ENCODE results near the gene ABLIM2.

The ABLIM2 gene

DNA sequence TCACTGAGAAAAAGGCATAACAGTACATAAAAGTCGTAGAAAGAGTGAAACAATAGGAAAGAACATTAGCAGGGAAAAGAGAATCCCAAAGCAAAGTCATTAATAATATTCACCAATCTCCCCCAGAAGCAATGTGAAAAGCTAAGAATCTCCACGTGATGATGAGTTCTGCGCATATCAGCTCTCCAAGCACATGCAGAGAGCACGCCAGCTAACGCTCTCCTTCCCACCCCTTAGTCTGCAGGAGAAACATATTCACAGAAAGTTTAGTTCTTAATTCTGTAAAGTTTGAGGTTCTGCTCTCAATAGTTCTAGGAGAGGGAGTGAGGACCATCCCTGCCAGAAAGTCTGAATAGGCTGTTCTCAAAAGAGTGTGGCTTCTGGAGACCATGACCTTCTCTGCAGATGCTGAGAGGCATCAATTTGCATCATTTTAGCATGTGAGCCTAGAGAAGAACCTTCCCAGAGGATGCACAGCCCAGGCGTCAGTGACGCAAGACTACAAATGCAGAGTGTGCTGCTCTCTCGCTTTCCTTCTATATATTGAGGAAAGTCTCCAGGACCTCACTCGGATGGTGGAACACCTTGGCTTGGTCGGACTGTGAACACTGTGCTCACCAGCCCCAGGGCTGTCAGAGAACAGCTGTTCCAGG is 167.7 kb downstream of the ABLIM2 start:
- Histone ChIP-seq H3K36me3 (ENCODE audit: insufficient read depth, low read length) (no peaks in the 10 kb centered on the region), H3K9ac (ENCODE audit: low read depth, low read length) (no peak overlapping the region), H3K4me1 (ENCODE audit: insufficient read depth, low read length) (peaks cover 5% of the 10 kb centered on the region), H3K9me3 (ENCODE audit: control insufficient read depth, insufficient read depth, low read length) (no peaks in the 10 kb centered on the region; the same call in 1 of the 2 replicates)

DNA sequence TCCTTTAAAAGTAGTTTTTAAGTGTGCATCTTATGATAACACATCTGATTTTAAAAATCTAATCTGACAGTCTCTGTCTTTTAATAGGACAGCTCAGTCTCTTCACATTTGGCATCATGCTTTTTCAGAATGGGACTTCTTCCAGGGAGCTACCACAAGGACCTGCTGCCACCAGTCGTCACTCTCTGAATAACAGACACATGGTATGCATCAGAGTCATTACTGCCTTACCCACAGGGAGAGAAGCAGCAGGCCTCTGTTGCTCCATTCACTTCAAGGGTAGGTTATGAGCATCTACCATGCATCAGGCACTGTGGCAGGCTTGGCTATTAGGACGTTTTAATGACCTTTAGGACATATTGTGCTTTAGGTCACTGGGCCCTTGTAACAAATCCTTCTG is 169.0 kb downstream of the ABLIM2 start:
- H3K9me3 ChIP-seq (ENCODE audit: control insufficient read depth, insufficient read depth, low read length): no peaks in the 10 kb centered on the region; the same call in 1 of the 2 replicates
- H3K4me1 ChIP-seq (ENCODE audit: insufficient read depth, low read length): peaks cover 9% of the 10 kb centered on the region
- no peak overlapping the region for H3K9ac ChIP-seq (ENCODE audit: low read depth, low read length)
- H3K36me3 ChIP-seq (ENCODE audit: insufficient read depth, low read length): no peaks in the 10 kb centered on the region

DNA sequence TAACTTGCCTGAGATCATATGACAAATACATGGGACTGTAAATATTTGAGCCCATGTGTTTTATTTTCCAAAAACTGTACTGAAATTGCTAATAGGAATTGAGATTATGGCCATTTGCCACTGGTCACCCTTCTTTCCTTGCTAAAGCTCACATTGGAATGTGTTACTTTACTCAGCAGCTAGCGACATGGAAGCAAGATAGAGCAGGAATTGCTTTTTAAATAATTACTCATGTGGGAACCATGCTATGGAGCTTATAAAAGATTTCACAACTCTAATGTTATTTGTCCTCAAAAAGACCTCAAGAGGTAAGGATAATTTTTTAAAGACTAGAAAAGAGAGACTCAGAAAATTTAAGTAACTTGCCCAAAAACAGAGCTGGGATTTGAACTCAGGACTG is 170.2 kb downstream of the ABLIM2 start:
- H3K4me1 ChIP-seq (ENCODE audit: insufficient read depth, low read length): peaks cover 9% of the 10 kb centered on the region
- H3K9me3 ChIP-seq (ENCODE audit: control insufficient read depth, insufficient read depth, low read length): no peaks in the 10 kb centered on the region
- no peaks in the 10 kb centered on the region for H3K36me3 ChIP-seq (ENCODE audit: insufficient read depth, low read length)
- H3K9ac ChIP-seq (ENCODE audit: low read depth, low read length): no peak overlapping the region

DNA sequence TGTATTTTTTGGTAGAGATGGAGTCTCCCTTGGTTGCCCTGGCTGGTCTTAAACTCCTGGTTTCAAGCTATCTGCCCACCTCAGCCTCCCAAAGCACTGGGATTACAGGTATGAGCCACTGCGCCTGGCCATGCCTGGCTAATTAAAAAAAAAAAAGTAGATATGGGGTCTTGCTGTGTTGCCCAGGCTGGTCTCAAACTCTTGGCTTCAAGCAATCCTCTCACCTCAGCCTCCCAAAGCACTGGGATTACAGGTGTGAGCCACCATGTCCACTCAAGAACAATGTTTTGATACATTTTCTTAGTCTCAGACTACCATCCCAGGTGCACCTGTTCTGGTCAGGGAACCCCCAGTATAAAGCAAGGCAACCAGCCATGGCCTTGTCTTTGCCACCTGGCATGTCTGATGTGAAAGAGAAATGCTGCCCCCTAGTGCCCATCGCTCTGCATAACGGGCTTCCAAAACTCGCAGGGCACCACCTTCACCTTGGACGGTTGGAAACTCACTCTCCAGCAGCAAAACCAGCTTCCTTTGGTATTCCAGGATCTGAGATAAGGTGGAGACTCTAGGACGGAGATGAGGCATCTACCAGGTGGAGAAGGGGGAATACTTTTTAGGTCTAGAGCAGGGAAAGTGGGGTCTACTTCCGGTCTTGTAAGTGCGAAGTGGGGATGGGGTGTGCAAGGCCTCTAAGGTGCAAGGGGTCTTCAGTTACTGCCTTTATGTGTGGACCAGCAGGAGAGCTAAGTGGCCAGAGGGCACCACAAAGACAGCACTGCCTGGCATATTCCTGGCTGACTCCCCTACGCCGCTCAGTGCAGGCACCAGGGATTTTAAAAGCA is 171.2 kb downstream of the ABLIM2 start:
- Histone ChIP-seq H3K9me3 (ENCODE audit: control insufficient read depth, insufficient read depth, low read length) (no peaks in the 10 kb centered on the region), H3K36me3 (ENCODE audit: insufficient read depth, low read length) (no peaks in the 10 kb centered on the region), H3K4me1 (ENCODE audit: insufficient read depth, low read length) (peaks cover 9% of the 10 kb centered on the region), H3K9ac (ENCODE audit: low read depth, low read length) (no peak overlapping the region)

DNA sequence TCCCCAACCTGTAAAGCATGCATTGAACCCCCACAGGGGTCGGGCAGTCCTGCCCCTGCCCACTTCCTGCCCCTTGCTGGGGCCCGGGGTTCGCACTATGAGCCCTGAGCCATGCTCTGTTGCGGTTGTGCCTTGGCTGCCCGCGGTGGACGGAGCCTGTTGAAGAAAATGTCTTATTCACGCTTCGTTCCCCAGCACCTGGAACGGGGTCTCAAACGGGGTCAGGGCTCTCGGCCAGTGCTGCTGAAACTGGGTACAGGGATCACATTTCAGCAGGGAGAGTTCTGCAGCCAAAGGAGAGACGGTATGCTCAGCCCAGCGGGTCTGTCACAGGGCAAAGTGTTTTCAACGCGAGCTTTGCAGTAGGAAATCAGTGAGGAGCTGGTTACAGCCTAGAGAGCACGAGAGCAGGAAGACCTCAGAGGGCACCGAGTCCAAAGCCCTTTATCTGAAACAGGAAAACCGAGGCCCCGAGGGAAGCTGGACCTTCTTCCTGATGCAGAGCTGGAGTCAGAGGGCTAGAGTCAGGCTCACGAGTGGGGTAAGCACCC is 172.6 kb downstream of the ABLIM2 start:
- H3K9ac ChIP-seq (ENCODE audit: low read depth, low read length): no peak overlapping the region
- H3K36me3 ChIP-seq (ENCODE audit: insufficient read depth, low read length): no peaks in the 10 kb centered on the region
- H3K4me1 ChIP-seq (ENCODE audit: insufficient read depth, low read length): peaks cover 14% of the 10 kb centered on the region

DNA sequence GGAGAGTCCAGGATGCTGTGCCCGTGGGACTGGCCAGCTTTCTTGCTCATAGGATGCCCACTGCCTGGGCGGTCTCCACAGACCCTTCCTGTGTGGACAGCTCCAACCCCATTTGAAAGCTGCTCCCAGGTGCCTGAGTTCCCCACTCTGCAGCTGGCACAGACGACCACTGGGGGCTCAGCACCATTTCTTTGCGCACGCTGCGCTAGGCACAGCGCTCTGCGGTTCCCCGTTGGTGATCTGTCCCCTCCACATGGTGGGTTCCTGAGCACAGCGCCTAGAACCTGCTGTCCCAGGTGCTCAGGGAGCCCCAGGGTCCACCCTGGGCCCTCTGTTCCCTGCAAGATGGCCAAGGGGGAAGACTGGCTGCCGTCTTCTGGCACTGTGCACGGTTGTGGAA is 173.5 kb downstream of the ABLIM2 start:
- no peaks in the 10 kb centered on the region for H3K36me3 ChIP-seq (ENCODE audit: insufficient read depth, low read length)
- H3K9me3 ChIP-seq (ENCODE audit: control insufficient read depth, insufficient read depth, low read length): no peaks in the 10 kb centered on the region
- H3K9ac ChIP-seq (ENCODE audit: low read depth, low read length): no peak overlapping the region
- H3K4me1 ChIP-seq (ENCODE audit: insufficient read depth, low read length): peaks cover 14% of the 10 kb centered on the region

More for the DNA sequence above, 172.6 kb downstream of the ABLIM2 start:
- no peaks in the 10 kb centered on the region for H3K9me3 ChIP-seq (ENCODE audit: control insufficient read depth, insufficient read depth, low read length)

DNA sequence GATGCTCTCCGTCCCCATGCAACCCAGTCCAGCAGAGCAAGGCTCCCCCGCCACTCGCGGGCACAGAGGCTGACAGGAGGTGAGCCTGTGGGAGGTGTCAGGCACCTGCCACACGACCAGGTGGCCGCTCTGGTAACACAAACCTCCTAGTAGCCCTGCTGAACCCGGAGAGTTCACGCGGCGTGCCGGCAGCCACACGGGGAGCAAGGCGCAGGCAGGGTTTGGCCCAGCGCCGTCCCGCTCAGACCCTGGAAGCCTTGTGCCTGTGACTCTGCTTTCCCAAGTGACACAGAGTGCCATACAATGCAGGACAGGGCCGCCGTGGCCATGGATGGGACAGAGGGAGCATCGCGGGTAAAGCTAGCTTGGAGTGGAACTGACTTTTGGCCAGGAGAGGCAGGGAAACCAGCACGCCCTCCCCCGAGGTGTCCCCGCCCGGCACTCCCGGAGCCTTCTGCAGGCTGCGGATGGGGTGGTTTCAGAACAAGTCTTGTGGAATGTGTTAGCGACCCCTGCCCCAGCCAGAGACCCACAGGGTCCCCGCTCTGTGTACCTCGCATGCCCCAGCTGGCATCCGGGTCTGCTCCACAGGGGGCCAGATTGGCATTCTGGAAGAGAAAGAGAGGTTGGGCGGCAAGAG is 174.2 kb downstream of the ABLIM2 start:
- Histone ChIP-seq H3K36me3 (ENCODE audit: insufficient read depth, low read length) (no peaks in the 10 kb centered on the region), H3K9ac (ENCODE audit: low read depth, low read length) (no peak overlapping the region), H3K9me3 (ENCODE audit: control insufficient read depth, insufficient read depth, low read length) (no peaks in the 10 kb centered on the region), H3K4me1 (ENCODE audit: insufficient read depth, low read length) (peaks cover 21% of the 10 kb centered on the region)

GRCh38 chr4:7983296-7983695 is 175.3 kb downstream of the ABLIM2 start:
- Histone ChIP-seq H3K4me1 (ENCODE audit: insufficient read depth, low read length) (peaks cover 32% of the 10 kb centered on the region), H3K36me3 (ENCODE audit: insufficient read depth, low read length) (no peaks in the 10 kb centered on the region), H3K9ac (ENCODE audit: low read depth, low read length) (no peak overlapping the region), H3K9me3 (ENCODE audit: control insufficient read depth, insufficient read depth, low read length) (no peaks in the 10 kb centered on the region)

GRCh38 chr4:7981738-7982394 is 176.7 kb downstream of the ABLIM2 start:
- H3K9ac ChIP-seq (ENCODE audit: low read depth, low read length): no peak overlapping the region
- H3K4me1 ChIP-seq (ENCODE audit: insufficient read depth, low read length): peaks cover 38% of the 10 kb centered on the region
- H3K9me3 ChIP-seq (ENCODE audit: control insufficient read depth, insufficient read depth, low read length): no peaks in the 10 kb centered on the region
- H3K36me3 ChIP-seq (ENCODE audit: insufficient read depth, low read length): no peaks in the 10 kb centered on the region

DNA sequence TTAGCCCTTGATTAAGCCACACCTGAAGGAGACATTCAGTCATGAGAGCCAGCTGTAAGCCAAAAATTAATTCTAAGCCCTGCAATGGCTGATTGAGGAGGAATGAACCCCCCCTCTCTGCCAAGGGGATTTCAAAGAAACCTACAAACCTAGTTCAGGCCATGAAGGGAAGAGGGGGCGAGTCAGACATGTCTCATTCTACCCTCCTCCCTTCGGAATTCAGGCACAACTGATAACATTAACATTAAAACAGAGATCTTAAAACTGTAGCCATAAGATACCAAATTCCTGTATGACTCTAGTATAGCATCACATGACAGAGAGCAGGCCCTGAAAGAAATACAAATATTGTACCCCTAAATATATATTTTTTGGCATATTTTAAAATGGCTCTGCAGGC is 178.6 kb downstream of the ABLIM2 start:
- peak overlapping the region; percentile 24; the same call in 1 of the 2 replicates for H3K9ac ChIP-seq (ENCODE audit: low read depth, low read length)
- H3K9me3 ChIP-seq (ENCODE audit: control insufficient read depth, insufficient read depth, low read length): no peaks in the 10 kb centered on the region
- no peaks in the 10 kb centered on the region for H3K36me3 ChIP-seq (ENCODE audit: insufficient read depth, low read length)
- peaks cover 29% of the 10 kb centered on the region for H3K4me1 ChIP-seq (ENCODE audit: insufficient read depth, low read length)

DNA sequence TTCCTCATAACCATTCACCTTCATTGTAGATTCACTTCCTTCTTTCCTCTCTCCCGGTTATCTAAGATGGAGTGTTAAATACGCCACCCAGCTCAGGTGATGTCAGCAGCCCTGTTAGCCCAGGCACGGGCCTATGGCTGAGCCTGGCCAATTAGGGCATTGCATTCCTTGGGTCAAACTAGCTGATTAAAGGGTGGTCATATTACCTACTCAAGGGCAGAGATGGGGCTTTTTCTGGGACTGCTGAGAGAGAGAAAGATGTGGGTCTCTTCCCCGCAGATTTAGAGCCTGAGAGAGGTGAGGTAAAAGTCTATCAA is 179.0 kb downstream of the ABLIM2 start:
- Histone ChIP-seq H3K9me3 (ENCODE audit: control insufficient read depth, insufficient read depth, low read length) (no peaks in the 10 kb centered on the region), H3K9ac (ENCODE audit: low read depth, low read length) (peak overlapping the region; percentile 24; the same call in 1 of the 2 replicates), H3K36me3 (ENCODE audit: insufficient read depth, low read length) (no peaks in the 10 kb centered on the region), H3K4me1 (ENCODE audit: insufficient read depth, low read length) (peaks cover 29% of the 10 kb centered on the region)

GRCh38 chr4:7978907-7979651 is 179.5 kb downstream of the ABLIM2 start:
- Histone ChIP-seq H3K9ac (ENCODE audit: low read depth, low read length) (peak overlapping the region; percentile 17; the same call in 1 of the 2 replicates), H3K9me3 (ENCODE audit: control insufficient read depth, insufficient read depth, low read length) (no peaks in the 10 kb centered on the region), H3K36me3 (ENCODE audit: insufficient read depth, low read length) (no peaks in the 10 kb centered on the region), H3K4me1 (ENCODE audit: insufficient read depth, low read length) (peaks cover 29% of the 10 kb centered on the region)

- H3K9me3 ChIP-seq (ENCODE audit: control insufficient read depth, insufficient read depth, low read length): no peaks in the 10 kb centered on the region
- H3K4me1 ChIP-seq (ENCODE audit: insufficient read depth, low read length): peaks cover 29% of the 10 kb centered on the region
- peak overlapping the region; percentile 17; the same call in 1 of the 2 replicates for H3K9ac ChIP-seq (ENCODE audit: low read depth, low read length)
- no peaks in the 10 kb centered on the region for H3K36me3 ChIP-seq (ENCODE audit: insufficient read depth, low read length)
These were observed 180.1 kb downstream of the ABLIM2 start for GRCh38 chr4:7978489-7978888.

Measured in ES-I3 (cell line).